GM19099 (cell line): ENCODE data around the gene TFAP2B.

Experiments
- POLR2A ChIP-seq: IDR thresholded peaks from 3 replicates; pipeline ENCODE4 v1.6.1; 2011; ENCODE audit warnings: low read depth; ENCODE audit not compliant: insufficient read length; ENCODE audit errors: extremely low read depth

Gene TFAP2B

DNA sequence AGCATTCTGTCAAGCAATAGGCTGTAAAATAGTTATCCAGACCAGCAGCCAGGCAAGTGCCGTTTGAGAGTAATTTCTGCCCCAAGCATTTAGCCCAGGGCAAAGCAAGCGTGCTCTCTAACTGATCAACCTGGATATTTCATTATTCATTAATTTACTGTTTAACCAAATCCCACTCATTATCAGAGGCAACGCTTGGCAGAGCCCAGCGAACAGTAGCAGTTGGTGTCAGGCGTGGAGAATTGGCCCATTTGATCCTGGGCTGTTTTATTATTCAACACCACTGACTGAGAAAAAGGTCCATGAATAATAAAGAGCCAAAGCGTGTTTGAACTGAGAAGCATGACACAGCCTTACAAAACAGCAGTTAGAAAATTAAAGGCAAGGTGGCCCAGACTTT is 35.3 kb downstream of the TFAP2B start:
- TF ChIP-seq POLR2A = no peak

DNA sequence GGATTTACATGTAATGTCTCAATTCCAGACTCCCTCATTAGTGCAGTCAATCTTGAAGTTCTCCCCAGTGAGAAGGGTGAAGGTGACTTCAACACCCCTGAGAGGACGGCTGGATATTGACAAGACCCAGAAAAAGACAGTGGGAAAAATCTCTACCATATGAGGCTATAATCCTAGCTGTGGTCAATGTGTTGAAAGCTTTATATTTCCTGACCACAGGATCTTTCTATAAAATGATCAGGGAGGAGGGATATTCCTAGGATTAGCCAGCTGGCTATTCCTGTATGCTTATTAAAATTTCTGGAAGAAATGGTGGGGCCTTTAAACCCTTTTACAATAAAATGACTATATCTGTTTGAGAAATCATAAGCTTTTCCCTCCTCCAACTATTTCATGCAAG is 43.0 kb downstream of the TFAP2B start:
- TF ChIP-seq POLR2A = no peak

DNA sequence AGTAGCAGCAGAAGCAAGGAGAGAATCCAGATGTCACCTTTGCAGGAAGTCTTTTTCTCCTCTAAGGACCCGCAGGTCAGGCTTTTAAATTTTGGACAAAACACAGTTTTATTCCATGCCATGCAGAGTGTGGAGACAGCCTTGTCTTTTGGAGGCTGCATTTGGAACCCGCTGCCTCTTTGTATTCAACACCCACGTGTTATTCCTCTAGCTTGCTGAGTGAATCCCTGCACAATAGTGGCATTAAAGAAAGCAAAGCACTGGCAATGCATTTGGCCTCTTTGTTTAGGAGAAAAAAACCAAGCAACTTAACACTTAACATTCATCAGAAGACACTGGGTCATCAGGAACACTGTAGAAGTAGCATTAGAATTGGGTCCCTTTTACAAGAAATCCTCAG is 43.5 kb downstream of the TFAP2B start:
- TF ChIP-seq POLR2A = no peak

DNA sequence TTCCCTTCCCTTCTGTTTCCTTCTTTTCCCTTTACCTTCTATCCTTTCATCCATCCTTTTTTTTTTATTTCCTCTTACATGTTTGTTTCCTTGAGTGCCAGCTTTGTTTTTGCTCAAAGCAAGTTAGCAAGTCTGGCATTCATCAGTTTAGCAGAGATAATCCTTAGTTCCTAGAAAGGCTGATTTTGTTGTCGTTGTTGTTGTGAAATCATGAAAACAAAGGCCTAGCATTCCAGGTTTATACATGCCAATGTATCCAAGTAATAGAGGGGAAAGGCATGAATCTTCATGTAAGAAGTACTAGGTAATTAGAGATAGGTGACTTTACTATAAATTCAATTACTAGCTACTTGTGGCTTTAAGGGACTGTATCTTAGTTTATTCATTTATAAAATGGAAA is 45.9 kb downstream of the TFAP2B start:
- TF ChIP-seq POLR2A = no peak

- TF ChIP-seq POLR2A = no peak
Measured at GRCh38 chr6:50868466-50868865, 49.8 kb downstream of the TFAP2B start.

DNA sequence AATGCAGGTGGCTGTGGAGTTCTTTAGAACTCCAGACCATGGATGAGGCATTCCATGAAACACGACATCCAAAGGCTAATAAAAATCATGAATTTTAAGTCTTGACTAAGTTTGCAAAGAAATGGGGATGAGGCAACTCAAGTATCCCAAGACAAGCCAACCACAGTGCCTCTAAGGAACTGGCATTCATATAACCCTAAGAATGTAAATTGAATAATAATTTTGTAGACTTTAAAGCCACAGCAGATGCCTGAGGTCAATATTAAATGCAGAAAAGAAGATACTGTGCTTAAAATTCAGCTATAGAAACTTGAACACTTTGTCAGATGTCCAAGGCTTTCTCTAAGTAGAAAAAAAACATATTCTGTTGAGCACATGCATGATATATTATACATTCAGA is 54.5 kb downstream of the TFAP2B start:
- no peak for TF ChIP-seq POLR2A

GRCh38 chr6:50884364-50884763 is 65.7 kb downstream of the TFAP2B start:
- no peak for TF ChIP-seq POLR2A

- TF ChIP-seq POLR2A = no peak
Measured at GRCh38 chr6:50887112-50887511, 68.4 kb downstream of the TFAP2B start.

DNA sequence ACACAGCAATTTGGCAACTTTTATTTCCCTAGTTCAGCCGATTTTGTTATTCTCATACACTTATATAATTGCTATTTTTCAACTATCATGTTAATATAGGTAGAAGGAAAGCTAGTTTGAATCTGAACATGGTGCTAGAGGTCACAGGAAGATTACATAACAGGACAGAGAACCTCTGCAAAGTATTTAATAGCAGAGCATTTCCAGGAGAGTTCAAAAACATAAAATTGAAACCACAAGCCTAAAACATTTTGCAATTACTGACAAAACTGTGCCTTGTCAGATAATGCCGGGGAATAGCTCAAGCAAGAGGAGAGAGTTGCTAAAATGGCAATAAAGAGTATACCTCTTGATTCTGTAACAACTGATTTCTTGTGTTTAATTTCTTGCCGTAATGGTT is 70.8 kb downstream of the TFAP2B start:
- no peak for TF ChIP-seq POLR2A

DNA sequence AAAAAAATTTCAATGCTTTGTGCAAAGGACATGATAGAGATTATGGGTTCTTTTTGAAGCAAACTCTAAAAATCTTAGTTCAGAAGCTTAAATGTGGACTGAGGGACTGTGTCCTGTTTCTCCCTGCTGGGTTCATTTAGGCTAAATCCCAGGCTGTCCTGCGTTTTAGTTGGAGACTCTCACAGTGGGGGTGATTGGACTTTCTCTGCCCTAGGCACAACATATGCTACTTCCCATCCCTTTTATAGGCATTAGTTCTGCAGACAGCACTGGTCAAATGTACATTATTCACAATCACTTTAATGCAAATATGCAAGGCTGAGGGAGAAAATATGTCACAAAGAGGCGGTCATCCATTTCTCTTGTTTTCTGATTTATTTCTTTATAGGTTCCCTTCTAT is 71.3 kb downstream of the TFAP2B start:
- TF ChIP-seq POLR2A = no peak

GRCh38 chr6:50890579-50890978 is 71.9 kb downstream of the TFAP2B start:
- TF ChIP-seq POLR2A = no peak

DNA sequence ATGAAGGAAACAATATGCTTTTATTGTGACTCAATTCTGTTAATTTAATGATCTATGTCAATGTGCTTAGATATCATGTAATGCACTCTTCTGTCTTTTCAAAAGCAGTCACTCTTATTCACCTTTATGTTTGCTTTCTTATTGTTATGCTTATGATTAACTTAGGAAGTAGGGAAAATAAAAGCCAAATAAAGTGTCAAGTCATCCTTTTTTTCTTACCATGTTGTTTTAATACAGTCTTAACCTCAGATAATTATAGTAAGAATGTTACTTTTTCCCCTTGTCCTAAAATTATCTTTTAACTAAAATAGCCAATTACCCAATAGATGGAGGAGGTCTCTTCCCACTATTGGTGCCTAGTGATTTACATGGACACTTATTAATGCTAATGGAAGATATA is 72.6 kb downstream of the TFAP2B start:
- TF ChIP-seq POLR2A = no peak
